Stimulated activated CD4-positive, alpha-beta T cell treated with anti-CD3 and anti-CD28 coated beads, Interleukin-2, amount 100 ng/mL, for 48 hours (primary cell): ENCODE results near the gene MINDY4.

ENCODE experiments used
- DNase-seq, 2 donors: peaks; one replicate each; pipeline ENCODE4 v3.0.0-alpha.2; 2020

Gene MINDY4

DNA sequence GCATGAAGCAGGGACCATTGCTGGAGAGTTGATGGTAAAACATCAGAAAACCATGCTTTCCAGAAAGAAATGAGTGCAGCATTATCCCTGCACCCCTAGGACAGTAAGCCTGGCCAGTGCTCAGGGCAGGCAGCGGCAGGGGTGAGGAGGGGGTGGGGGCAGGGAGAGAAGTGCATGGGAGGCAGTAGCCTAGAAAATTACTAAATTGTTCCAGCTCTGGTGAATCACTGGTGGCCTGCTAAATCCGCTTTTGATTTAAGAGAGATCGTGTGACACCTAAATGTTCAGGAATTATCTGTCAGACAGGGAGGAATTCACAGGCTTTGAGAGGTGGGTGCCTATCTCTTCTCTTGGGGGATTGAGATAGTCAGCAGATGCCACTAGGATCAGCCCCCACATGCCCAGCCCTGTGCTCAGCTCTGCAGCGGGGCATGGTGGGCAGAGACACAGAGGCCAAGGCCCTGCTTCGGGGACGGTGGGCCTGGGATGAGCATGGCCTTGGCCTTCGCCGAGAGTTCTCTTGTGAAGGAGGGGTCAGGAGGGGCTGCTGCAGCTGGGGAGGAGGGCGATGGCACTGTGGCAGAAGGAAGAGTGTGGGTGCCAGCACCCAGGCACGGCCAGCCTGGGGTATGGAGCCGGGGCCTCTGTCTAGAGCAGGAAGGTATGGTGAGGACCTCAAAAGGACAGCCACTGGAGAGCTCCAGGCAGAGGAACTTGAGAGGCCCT lies 135.5 kb downstream of the MINDY4 start:
- no peak for DNase-seq

DNA sequence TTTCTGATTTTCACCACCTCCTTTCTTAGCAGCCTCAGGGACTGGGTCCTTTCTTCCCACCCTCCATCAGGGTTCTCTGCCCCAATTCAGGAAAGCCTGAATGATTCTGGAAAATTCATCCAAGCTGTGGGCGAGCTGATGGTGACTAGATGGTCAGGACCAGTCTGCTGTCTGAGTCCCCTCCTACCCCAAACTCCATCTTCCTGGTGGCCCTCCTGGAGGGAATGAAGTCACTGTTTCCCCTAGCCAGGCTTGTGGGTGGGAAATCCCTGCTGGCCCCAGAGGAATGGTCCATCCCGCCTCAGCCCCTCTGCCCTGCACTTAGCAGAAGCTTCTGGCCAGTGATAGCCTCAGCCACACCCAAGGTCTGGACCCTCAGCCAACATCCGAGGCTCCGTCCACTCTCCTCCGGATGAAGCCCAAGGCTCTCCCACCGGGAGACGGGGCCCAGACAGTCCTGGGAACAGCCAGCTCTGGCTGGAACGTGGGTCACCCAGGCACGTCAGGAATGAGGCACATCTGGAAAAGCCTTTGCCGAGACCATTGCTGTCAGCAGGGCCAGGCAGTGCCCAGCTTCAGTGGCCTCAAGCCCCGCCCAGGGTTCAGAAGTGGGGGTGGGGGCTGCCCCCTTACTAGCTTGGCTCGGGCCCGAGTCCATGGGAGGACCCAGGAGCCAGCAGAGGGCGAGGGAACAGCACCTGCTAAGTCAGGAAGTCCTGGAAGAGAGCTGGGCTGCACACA lies 136.5 kb downstream of the MINDY4 start:
- no peak for DNase-seq

DNA sequence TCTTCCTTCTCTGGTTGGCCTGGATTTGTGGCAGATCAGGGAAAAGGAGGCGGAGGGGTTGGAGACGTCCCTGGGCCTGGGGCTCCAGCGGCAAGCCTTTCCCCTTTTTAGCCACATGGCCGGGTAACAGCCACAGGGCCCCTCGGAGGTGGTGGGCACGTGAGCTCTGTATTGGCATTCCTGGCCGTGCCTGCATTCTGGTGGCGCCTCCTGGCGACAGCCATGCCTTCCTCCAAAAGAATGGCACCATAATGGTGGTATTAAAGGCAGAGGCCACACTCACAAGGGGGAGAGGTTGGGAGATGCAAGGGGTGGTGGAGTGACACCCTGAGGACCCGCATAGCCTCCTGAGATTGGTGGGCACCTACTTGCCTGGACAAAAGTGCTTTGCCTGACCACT lies 137.5 kb downstream of the MINDY4 start:
- no peak for DNase-seq

DNA sequence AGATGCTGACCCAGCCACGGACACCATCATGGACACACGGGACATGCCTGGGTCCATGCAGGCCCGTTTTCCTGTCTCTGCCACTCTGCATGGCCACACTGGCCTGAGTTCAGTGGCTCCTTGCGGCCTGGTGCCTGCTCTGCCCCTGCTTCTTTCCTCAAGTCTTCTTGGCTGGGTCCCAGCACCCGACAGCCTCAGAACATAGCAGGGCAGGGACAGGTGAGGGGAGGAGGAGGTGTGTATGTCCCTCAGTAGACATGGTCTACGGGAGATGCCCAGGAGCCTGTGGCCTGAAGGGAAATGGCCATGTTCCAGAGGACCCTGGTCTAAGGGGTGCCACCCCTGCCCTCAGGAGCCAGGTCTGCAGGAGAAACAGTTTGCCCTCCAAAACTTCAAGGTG lies 138.2 kb downstream of the MINDY4 start:
- DNase-seq: no peak

DNA sequence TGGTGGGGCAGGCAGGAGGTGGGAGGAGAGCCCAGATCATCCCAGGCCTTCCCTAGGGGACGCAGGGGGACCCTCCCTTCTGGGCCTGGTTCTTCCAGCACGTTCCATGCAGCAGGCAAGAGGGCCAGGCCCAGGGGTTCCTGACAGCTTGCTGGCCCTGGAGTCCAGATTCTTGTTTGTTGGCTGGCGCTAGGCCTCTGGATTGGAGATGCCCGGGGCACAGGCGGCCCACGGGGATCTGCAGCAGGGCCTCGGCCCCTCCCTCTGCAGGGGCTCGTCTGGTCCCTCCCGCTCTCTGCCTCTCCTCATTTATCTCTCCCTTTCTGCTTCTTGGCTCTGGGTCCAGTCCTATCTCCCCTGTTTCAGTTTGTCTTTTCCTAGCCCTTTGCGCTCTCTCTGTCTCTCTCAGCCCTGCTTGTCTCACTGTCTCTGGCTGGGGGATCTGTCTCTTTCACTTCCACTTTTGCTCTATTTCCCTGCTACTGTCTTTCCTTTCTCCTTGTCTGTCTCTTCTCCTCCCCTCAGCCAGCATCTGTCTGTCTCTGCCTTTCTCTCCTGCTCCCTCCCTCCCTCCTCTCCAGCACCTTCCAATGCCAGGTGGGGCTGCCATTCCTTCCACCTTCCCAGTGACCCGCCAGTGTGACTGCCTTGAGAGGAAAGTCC lies 139.3 kb downstream of the MINDY4 start:
- DNase-seq: no peak

DNA sequence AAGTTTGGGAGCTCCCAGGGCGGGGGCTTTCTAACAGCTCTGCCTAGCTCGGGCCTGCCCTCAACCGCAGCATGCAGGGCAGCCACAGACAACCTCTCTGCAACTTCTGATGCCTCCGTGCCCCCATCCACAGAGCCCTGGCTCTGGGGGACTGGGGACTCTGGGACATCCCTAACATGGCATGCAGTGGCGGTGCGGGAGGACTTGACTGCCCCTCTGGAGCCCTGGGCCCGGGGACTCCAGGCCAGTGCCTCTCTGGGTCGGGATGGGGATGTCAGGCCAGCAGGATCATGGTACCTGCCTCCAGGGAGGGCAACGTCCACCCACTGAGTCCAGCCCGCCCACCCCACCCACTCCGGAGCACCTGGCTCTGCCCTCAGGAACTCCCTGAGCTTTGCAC lies 139.9 kb downstream of the MINDY4 start:
- DNase-seq: no peak

DNA sequence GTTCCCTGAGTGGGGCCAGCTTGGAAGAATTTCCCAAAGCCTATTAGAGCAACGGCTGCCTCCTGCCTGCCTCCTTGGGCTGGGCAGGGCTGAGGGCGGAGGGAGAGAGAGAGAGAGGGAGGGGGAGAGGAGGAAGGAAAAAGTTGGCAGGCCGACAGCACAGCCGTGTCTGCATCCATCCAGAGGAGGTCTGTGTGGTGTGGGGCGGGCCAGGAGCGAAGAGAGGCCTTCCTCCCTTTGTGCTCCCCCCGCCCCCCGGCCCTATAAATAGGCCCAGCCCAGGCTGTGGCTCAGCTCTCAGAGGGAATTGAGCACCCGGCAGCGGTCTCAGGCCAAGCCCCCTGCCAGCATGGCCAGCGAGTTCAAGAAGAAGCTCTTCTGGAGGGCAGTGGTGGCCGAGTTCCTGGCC lies 140.3 kb downstream of the MINDY4 start, which contains the start of gene AQP1:
Gene AQP1, plus strand, starts transcription at position 293 of the 409 bp plus-strand sequence. Its CDS starts 57 bp downstream, at position 350.
- DNase-seq: no peak

DNA sequence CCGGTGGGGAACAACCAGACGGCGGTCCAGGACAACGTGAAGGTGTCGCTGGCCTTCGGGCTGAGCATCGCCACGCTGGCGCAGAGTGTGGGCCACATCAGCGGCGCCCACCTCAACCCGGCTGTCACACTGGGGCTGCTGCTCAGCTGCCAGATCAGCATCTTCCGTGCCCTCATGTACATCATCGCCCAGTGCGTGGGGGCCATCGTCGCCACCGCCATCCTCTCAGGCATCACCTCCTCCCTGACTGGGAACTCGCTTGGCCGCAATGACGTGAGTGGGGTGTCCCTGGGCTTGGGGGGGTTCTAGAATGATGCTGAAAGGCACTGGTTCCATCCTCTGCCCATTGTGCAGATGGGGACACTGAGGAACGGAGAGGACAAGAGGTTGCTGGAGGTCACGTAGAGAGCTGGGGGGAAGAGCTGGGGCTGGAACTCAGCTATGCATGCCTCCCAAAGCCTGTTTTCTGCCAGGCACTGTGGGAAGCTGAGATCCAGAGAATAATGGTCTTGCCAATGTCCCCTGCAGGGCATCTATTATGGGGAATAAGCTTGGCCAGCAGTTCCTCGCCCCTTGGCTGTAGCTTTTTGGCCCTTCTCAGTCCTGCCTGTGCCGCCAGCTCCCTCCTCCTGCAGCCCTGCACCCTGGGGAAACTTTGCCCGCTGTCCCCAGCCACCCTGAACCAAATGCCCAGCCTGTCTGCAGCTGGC lies 141.0 kb downstream of the MINDY4 start:
- DNase-seq: no peak

DNA sequence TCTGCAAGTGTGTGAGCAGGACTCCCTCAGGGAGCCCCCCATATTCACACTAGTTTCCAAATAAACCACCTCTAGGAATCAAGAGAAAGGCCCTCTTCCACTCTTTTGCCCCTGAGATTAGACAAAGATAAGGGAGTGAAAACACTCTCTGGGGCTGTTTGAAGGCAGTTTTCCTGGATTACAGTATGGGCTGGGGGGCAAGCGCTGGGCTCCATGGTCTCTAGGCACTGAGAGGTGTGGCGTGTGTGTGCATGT lies 141.4 kb downstream of the MINDY4 start:
- no peak for DNase-seq

DNA sequence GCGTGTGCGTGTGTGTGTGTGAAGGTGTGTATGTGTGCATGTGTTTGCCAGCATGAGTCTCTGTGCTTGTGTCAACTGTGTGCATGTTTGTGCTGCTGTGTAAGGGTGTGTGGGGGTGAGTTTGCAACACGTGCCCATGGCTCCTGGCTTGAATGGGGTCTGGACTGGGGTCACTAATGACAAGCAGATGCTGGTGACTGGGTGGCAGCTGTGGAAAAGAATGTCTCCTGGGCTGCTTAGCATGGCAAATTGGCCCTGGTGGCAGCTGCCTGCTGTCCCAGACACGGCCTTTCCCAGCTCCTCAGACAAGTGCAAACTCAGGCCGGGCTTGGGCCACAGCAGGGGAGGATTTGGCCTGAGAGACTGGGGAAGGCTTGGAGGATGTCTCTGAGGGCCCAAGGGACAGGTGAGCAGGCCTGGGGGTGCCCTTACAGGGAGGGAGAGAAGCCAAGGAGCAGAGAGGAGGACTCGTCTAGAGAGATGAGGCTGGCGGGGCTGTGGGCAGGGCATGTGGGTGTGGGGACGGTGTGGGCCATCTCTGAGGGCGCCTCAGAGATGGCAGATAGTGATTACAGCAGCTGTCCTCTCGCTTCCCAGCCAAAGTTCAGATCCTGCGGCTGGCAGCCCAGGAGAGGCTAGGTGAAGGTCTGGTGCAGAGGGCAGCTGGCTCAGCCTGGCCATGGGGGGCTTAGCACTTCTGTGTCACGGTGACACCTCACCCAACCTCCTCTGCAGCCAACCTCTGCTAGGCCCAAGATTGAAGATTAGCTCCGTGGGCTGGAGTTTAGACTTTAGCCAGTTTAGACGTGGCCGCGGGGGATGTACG lies 142.0 kb downstream of the MINDY4 start:
- no peak for DNase-seq

DNA sequence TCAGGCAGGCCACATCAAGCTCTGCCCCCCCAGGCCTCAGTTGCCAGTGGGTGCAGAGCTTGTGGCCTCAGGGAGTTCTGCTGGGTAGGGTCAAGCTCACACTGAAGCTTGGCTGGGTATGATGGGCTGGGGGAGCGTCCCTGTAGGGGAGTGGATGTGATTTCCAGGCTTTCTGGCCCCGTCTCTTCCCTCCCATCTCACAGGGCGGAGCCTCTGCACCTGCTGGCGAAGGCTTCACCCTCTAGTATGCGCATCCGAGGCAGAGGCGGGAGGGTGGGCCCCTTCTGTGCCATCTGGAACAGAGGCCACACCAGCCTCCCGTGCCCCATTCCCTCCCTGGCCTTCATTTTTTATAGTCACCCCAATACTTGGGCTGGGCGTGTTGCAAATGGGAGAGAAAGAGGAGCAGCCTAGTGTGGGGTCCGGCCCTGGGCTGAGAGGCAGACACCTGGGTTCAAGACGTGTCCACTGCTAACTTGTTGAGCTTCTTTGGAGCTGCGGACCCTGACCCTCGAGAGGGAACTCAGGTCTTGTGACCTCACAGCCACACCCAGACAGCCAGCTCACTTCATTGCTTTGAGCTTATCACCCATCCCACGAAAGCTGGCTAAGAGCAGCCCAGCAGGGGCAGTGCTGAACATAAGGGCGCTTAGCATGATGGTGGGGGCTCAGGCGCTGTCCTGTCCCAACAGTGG lies 142.8 kb downstream of the MINDY4 start:
- DNase-seq: no peak

DNA sequence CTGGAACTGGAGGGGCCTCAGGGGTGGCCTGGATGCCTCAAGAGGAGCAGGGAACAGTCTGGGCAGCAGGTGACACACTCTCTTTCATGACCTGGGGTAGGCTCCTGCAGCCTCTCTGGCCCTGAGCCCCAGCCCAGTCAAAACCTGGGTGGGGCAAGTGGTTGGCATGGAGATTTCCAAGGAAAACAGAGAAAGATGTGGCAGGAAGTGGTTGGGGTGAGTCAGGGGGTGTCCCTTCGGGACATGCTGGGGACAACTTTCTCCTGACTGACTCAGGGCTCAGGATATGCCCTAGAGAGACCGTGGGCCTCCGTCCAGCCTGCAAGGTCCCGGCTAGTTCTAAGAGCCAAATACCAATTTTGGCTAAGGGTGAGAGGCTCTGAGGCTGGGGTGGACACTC lies 143.4 kb downstream of the MINDY4 start:
- no peak for DNase-seq

DNA sequence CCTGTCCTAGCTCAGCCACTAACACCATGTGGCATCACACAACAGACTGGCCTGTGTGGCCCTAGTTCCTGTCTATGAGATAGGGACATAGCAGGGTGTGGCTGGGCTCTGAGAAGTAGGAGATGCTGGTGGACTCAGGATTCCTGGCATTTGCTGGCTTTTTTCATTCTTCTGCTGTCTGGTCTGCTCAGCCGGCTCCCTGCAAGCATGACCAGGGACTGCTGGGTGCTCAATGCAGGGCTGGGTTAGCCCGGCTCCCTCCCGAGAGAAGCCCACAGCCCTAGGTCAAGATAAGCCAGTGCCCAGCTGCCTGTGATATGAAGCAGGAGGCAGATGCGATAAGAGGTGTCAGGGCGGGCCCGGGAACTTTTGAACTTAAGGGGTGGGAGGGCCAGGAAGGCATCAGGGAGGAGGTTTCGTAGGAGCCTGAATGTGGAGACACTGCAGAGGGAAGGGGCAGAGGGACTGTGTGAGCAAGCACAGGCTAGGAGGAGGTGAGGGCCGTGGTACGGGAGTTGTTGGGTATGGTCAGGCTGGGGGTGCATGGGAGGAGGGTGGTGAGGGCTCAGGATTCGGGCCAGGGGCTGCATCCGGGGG lies 143.9 kb downstream of the MINDY4 start:
- no peak for DNase-seq

DNA sequence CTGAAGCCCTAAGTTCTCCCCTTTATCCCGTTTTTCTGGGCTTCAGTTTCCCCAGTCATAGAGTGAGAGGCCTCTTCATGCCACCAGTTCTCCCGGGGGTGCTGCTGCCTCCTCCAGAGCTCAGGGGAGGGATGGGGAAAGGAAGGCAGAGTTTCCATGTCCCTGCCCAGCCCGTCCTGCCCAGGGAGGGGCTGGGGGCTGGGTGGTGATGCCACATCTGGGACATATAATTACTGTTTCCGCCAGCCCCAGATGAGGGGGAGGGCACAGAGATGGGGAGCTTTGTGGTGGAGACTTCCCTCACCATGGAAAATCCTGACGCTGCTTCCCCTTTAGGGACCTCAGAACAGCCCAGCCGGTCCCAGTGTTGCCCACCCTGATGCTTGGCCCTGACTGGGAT lies 144.5 kb downstream of the MINDY4 start:
- no peak for DNase-seq

DNA sequence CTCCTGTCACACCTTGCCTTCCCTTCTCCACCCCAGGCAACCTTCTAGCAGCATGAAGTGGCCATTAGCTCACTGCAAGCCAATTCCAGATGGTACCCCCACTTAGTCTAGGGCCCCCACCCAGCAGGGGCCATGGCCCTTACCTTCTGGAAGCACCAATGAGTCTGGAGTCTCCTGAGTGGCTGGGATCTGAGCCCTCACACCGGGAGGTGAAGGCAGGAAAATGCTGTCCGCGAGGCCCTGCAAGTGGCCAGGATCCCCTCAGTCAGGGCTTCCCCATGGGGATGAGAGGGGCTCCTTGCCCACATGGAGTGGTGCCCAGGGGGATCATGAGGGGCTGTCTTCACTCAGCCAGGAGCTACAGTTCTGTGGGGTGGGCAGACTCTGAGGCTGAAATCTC lies 145.0 kb downstream of the MINDY4 start:
- no peak for DNase-seq

DNA sequence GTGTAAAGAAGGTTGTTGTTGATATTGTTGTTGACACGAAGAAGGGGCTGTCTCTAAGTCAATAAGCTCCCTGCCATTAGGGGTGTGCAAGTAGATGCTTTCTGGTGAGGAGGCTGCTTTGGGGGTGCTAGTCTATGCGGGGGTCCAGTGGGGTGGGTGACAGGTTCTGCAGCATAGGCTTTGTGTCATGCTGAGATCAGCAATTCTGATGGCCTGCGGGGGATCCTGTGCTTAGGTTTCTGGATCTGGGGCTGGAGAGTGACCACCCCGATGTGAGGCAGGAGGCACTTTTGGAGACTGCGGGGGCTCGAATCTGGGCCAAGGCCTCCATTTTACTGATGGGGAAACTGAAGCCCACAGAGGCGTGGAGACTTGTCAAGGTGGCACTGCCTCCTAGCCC lies 145.6 kb downstream of the MINDY4 start:
- no peak for DNase-seq

DNA sequence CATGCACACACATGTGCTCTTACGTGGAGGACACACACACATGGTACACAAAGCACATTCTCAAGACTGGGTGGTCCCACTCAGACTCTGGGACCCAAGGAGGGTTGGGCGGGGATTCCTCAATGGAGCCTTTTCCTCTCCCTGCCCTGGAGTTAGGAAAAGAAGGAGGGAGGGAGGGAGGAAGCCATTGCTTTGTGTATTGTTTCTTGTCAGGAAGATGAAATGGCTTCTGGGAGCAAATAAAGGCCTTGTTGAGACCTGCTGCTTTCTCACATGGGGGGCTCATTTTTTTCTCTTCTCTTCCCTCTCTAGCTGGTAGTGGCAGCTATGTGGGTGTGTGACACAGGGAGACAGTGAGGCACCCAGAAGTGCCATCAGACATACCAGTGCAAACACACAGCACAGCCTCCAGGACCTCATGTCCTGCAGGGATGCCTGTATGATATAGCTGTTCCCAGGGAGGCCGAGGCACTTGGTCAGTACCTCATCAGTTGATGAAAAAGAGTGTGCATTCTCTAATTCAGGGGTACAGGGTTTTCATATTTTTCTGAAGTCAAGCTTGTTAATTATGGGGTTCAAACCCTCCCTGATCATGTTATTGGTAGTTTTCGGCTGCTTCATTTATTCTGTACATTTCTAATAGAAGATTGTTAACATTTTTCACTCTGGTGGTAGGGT lies 146.1 kb downstream of the MINDY4 start:
- DNase-seq: no peak

DNA sequence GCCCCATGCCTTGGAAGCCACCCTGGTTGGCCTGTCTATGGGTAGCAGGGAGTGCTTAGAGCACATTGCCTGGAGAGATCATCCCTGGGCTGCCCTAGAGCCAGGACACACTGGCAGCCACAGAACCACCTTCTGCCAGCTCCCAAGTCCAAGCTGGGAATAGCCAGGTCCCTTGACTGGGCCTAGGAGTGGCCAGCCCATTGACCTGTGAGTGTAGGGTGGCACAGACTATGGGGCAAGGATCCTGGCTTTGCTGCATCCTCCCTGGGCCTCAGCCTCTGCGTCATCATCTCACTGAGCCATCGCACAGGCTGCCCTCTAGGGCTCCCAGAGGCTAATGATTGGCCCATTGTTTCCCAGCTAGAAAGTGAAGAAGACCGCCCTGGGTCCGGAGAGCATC lies 147.5 kb downstream of the MINDY4 start:
- no peak for DNase-seq

DNA sequence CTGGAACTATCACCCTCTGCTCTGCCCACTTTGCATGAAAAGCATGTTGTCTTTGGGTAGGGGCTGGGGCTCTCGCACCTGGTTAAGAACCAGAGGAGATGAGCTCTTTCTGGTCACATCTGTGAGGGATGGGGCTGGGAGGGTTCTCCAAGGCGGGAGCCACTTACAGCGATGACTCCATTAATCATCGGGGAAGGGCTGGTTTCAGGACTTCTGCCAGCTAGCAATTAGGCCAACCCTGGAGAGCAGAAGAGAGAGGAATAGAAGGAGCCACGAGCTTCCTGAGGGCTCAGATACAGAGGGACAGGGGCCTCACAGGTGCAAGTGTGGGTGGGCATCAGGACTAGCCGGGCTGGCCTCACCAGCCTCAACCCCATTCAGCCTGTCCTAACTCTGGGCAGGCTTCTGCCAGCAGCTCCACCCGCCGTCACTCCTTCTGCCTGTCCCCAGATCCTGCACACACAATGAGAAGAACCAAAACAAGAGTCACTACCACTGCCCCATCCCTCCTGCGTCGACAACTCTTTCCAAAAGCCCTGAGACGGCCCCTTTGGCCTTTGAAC lies 148.9 kb downstream of the MINDY4 start:
- DNase-seq: no peak
